HepG2 (cell line): ENCODE data around the gene HPCAL1. TPM values are rescaled to one million over a fixed set of nuclear protein-coding genes. Genes with fewer than 3 reads are reported as not detected.

Source experiments
- BATF2 ChIP-seq: sonication (generic); formaldehyde crosslinking; IDR thresholded peaks from 2 replicates; pipeline ENCODE4 v1.8.0; 2022; ENCODE audit warnings: mild to moderate bottlenecking, missing genetic modification reagents, moderate library complexity
- BRCA1 ChIP-seq: sonication (generic); formaldehyde crosslinking; IDR thresholded peaks from 2 replicates; pipeline ENCODE4 v1.4.0; 2020; ENCODE audit warnings: missing genetic modification reagents
- CBX1 ChIP-seq: IDR thresholded peaks from one replicate; pipeline ENCODE4 v1.6.1; 2016; ENCODE audit warnings: antibody characterized with exemption, low read depth
- CENPT ChIP-seq: sonication (generic); formaldehyde crosslinking; IDR thresholded peaks from 2 replicates; pipeline ENCODE4 v1.8.0; 2022; ENCODE audit warnings: low read depth, mild to moderate bottlenecking, moderate library complexity, missing genetic modification reagents
- DZIP1 ChIP-seq: sonication (generic); formaldehyde crosslinking; IDR thresholded peaks from 2 replicates; pipeline ENCODE4 v1.5.0; 2020; ENCODE audit warnings: mild to moderate bottlenecking, missing genetic modification reagents
- FIP1L1 ChIP-seq: fragments of 200-400 bp; formaldehyde crosslinking; IDR thresholded peaks from 2 replicates; pipeline ENCODE4 v1.6.1; 2018; ENCODE audit warnings: low read depth, mild to moderate bottlenecking, low read length, moderate library complexity, borderline replicate concordance; ENCODE audit not compliant: insufficient read depth
- IKZF5 ChIP-seq: IDR thresholded peaks from 2 replicates; pipeline ENCODE4 v1.6.1; 2018; ENCODE audit warnings: missing genetic modification reagents, mild to moderate bottlenecking, missing compliant biosample characterization
- KLF6 ChIP-seq: IDR thresholded peaks from 2 replicates; pipeline ENCODE4 v1.8.0; 2016; ENCODE audit warnings: missing biosample characterization, missing genetic modification reagents
- MAZ ChIP-seq, 2 experiments: sonication (generic) in 1 of 2; formaldehyde crosslinking in 1 of 2; IDR thresholded peaks; 2 replicates each; pipeline versions ENCODE4 v1.5.0 to v1.6.1; 2012 to 2020; ENCODE audit warnings: low read depth in 2 of 2, mild to moderate bottlenecking in 2 of 2, borderline replicate concordance in 1 of 2, improper control_type of control experiment in 1 of 2, low read length in 1 of 2, missing genetic modification reagents in 1 of 2, moderate library complexity in 1 of 2
- NR2F6 ChIP-seq, 2 experiments: IDR thresholded peaks; 2 replicates each; pipeline ENCODE4 v1.6.1; 2016; ENCODE audit warnings: antibody characterized with exemption in 1 of 2, mild to moderate bottlenecking in 1 of 2
- PAWR ChIP-seq: sonication (generic); formaldehyde crosslinking; IDR thresholded peaks from 2 replicates; pipeline ENCODE4 v1.4.0; 2020; ENCODE audit warnings: missing genetic modification reagents, mild to moderate bottlenecking, borderline replicate concordance
- SKIL ChIP-seq: sonication (generic); formaldehyde crosslinking; IDR thresholded peaks from 2 replicates; pipeline ENCODE4 v1.8.0; 2022; ENCODE audit warnings: missing genetic modification reagents, mild to moderate bottlenecking, moderate library complexity, borderline replicate concordance
- TAF1 ChIP-seq: sonication (generic); formaldehyde crosslinking; IDR thresholded peaks from 2 replicates; pipeline ENCODE4 v1.4.0; 2020; ENCODE audit warnings: missing genetic modification reagents
- YY1 ChIP-seq: IDR thresholded peaks from 2 replicates; pipeline ENCODE4 v1.6.1; 2011; ENCODE audit warnings: low read length, low read depth, moderate library complexity, mild to moderate bottlenecking; ENCODE audit not compliant: insufficient read depth, insufficient replicate concordance
- ZNF414 ChIP-seq: sonication (generic); formaldehyde crosslinking; IDR thresholded peaks from 2 replicates; pipeline ENCODE4 v1.5.0; 2020; ENCODE audit warnings: missing genetic modification reagents
- ZNF614 ChIP-seq: IDR thresholded peaks from 2 replicates; pipeline ENCODE4 v1.6.1; 2018; ENCODE audit warnings: missing biosample characterization, missing genetic modification reagents, inconsistent platforms, borderline replicate concordance
- ZNF75D ChIP-seq: sonication (generic); formaldehyde crosslinking; IDR thresholded peaks from 2 replicates; pipeline ENCODE4 v1.8.1; 2023; ENCODE audit warnings: missing genetic modification reagents, mild to moderate bottlenecking, borderline replicate concordance
- ZSCAN21 ChIP-seq: sonication (generic); formaldehyde crosslinking; IDR thresholded peaks from 2 replicates; pipeline ENCODE4 v1.8.0; 2022; ENCODE audit warnings: mild to moderate bottlenecking, missing genetic modification reagents, moderate library complexity, borderline replicate concordance
- ZSCAN9 ChIP-seq: IDR thresholded peaks from 2 replicates; pipeline ENCODE4 v1.6.1; 2016; ENCODE audit warnings: borderline replicate concordance
- polyA plus RNA-seq, 8 experiments: library from polyadenylated mRNA; depleted of rRNA in 3 of 8; stranded (reverse) in 7 of 8; unstranded in 1 of 8; fragments of >200 nt; fragmentation: Illumina TruSeq in 4 of 8; extraction: Trizol in 4 of 8; gene quantifications; 2 replicates each; pipeline versions ENCODE4 v1.2.1 to v1.2.3, GENCODE V29; 2011 to 2016; ENCODE audit warnings: low read depth in 4 of 8, missing spikeins in 1 of 8, mixed read lengths in 1 of 8; ENCODE audit not compliant: insufficient read depth in 1 of 8
- total RNA-seq, 5 experiments: library from RNA; depleted of rRNA; stranded (reverse); fragments of >200 nt; fragmentation: Illumina TruSeq; extraction: Trizol; gene quantifications; 2 replicates each; pipeline ENCODE4 v1.2.3, GENCODE V29; 2016; ENCODE audit warnings: low read depth in 1 of 5

Gene HPCAL1
- total and polyA plus RNA-seq, 2 of the 13 experiments (the other 11 are each of a cell fraction or from before 2014, with no cell fraction given) = 29.5 to 29.9 TPM

GRCh38 chr2:10325278-10326145, 22.8 kb downstream of the HPCAL1 start (continued):
- TF ChIP-seq BRCA1 (CRISPR knock-in tag) (no peak), CBX1 (no peak), ZSCAN21 (CRISPR knock-in tag) (0 out of 2 replicates have a peak, but pooled peaks have one; percentile 65), BATF2 (no peak), ZSCAN9 (CRISPR knock-in tag) (peak; percentile 85; the same call in 1 of the 2 replicates), ZNF414 (no peak), IKZF5 (CRISPR knock-in tag) (peak; percentile 72), TAF1 (CRISPR knock-in tag) (peak; percentile 32; the same call in 1 of the 2 replicates), PAWR (no peak), YY1 (peak; percentile 56), ZNF75D (CRISPR knock-in tag) (no peak), KLF6 (CRISPR knock-in tag) (no peak), SKIL (CRISPR knock-in tag) (no peak; the same call in 1 of the 2 replicates), FIP1L1 (no peak), NR2F6 (IDR thresholded peaks at IDR 0.05) (no peak), NR2F6 (CRISPR knock-in tag; IDR thresholded peaks at IDR 0.05) (no peak; the same call in 1 of the 2 replicates), MAZ (IDR thresholded peaks at IDR 0.05; ENCODE audit: borderline replicate concordance, low read depth, low read length) (no peak), MAZ (CRISPR knock-in tag; IDR thresholded peaks at IDR 0.05; ENCODE audit: low read depth) (no peak), CENPT (CRISPR knock-in tag) (no peak), ZNF614 (no peak), DZIP1 (CRISPR knock-in tag) (no peak; the same call in 1 of the 2 replicates)
